VCaP (cell line): ENCODE measurements around the gene JUNB.

ENCODE experiments used
- H3K27ac ChIP-seq: fragments of 450-650 bp; 2 replicates; pipeline ENCODE4 v1.5.1; 2017
- CTCF ChIP-seq: fragments of 450-650 bp; conservative IDR thresholded peaks from 2 replicates; pipeline ENCODE4 v1.5.1; 2017; ENCODE audit warnings: mild to moderate bottlenecking, moderate library complexity

The JUNB gene

GRCh38 chr19:12790628-12791344 lies 500 bp upstream of the JUNB start:
- no peak for TF ChIP-seq CTCF
- H3K27ac ChIP-seq, result peak overlapping the region; percentile 91

GRCh38 chr19:12792051-12792852 lies 966 bp downstream of the JUNB start:
- peak overlapping the region; percentile 91 for H3K27ac ChIP-seq
- no peak for TF ChIP-seq CTCF

DNA sequence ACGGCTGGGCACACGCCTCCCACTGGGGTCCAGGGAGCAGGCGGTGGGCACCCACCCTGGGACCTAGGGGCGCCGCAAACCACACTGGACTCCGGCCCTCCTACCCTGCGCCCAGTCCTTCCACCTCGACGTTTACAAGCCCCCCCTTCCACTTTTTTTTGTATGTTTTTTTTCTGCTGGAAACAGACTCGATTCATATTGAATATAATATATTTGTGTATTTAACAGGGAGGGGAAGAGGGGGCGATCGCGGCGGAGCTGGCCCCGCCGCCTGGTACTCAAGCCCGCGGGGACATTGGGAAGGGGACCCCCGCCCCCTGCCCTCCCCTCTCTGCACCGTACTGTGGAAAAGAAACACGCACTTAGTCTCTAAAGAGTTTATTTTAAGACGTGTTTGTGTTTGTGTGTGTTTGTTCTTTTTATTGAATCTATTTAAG lies 1.6 kb downstream of the JUNB start:
- H3K27ac ChIP-seq, result peak overlapping the region; percentile 91
- no peak for TF ChIP-seq CTCF

DNA sequence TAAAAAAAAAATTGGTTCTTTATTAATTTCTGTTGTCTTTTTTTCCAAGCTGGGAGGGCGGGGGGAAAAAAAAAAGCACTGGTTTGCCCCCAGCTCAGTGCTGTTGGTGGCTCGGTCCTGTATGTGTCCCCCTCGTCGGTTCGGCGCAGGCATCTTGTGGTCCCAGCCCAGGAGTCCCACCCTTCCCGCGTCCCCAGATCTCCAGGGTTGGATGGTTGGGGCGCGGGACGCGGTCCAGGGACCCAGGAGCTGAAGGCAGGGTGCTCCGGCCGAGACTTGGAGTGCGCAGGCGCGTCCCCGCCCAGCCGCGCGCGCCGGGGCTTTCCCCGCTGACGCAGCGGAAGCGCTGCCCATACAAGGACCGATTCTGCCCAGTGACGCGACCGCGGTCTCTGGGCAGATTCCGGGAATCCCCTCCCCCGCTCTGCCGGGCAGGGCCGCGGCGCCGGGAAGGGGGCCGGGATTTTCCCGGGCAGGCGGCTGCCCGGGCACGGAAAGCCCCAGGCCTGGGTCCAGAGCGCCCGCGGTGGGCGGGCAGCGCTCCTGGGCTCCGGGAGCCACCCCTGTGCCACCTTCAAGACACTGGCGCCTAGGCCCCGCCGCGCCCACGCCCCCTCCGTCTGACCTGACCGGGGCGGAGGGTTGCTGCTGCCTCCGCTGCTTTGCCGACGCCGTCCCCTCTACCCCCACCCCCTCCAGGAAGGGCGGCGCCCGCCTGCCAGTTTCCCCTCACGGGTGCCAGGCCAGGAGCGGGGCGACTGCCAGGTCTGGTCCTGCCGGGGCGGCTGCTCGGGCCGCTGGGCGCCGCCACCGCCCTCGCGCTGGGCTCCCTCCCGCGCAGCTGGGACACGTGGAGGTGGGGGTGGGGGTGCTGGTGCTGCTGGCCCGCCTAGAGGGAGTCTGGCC lies 2.3 kb downstream of the JUNB start:
- no peak for TF ChIP-seq CTCF
- H3K27ac ChIP-seq, result peak overlapping the region; percentile 91

DNA sequence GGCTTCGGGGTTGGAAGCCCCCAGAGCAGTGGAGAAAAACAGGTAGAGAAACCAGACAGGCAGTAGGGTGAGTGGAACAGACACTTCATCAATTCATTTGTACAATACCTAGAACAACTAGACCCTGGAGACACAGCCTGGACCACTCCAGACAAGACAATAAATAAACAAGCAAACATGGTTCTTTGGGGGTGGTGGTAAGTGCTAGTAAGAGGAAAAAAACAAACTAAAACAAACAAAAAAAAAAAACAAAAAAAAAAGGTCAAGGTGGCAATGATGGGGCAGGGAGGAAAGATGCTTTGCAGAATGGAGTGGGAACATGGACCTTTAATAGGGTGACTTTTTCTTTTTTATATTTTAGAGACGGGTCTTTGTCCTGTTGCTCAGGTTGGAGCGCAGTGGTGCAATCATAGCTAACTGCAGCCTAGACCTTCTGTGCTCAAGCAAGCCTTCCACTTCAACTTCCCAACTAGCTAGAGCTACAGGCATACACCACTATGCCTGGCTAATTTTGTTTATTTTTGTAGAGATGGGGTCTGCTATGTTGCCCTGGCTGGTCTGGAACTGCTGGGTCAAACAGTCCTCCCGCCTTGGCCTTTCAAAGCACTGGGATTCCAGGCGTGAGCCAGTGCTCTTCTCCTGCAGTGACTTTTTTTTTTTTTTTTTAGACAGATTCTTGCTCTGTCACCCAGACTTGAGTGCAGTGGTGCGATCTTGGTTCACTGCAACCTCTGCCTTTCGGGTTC lies 3.1 kb downstream of the JUNB start:
- TF ChIP-seq CTCF, result no peak
- H3K27ac ChIP-seq, result peak overlapping the region; percentile 91

GRCh38 chr19:12794971-12795381 lies 3.7 kb downstream of the JUNB start:
- peak overlapping the region; percentile 91 for H3K27ac ChIP-seq
- no peak for TF ChIP-seq CTCF
